ENCODE data around the gene HDLBP. TPM values are rescaled to one million over a fixed set of nuclear protein-coding genes. Genes with fewer than 3 reads are reported as not detected.

The HDLBP gene
- polyA plus RNA-seq, 3 donors, result 50.4 to 73.1 (median 69.9) TPM

DNA sequence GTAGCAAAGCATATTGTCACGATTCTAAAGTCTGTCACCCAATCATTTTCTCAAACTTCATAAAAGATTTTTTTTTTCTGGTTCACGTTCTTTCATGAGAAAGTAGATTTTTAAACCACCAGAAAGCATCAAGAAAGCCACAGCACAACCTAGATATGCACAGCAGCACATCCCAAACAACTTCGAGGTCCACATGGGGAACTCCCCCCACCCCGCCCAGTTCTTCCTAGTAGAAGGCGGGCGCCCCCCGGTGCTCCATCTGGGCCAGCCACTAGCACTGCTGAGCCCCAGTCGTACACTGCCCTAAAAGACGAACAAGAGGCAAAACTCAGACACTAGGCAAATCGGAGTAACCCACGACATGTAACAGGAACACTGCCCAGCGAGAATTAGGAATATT lies 15.5 kb downstream of the HDLBP start:
- Histone ChIP-seq H3K4me3 (replicated peaks in 1 of 3; ENCODE audit: low read depth in 2 of 3, low read length in 3 of 3) (no peak overlapping the region), H4K20me1 (ENCODE audit: insufficient read depth, low read length) (peaks cover 99% of the 10 kb centered on the region), H3K4me2 (replicated peaks; ENCODE audit: extremely low read depth, low read length, poor library complexity, severe bottlenecking) (no peak overlapping the region), H3K36me3 (replicated peaks in 1 of 2; ENCODE audit: control insufficient read depth in 1 of 2, insufficient read depth in 2 of 2, low read length in 2 of 2) (peaks cover 0 to 15% of the 10 kb centered on the region in 2 donors), H3K79me2 (ENCODE audit: insufficient read depth, low read length) (peaks cover 97% of the 10 kb centered on the region), H2AFZ (ENCODE audit: insufficient read depth, low read depth, low read length, poor library complexity, severe bottlenecking) (no peak overlapping the region), H3K27me3 (ENCODE audit: control insufficient read depth in 2 of 2, insufficient read depth in 2 of 2, low read length in 2 of 2) (no peaks in the 10 kb centered on the region), H3K4me1 (ENCODE audit: control insufficient read depth in 1 of 2, insufficient read depth in 2 of 2, low read length in 2 of 2) (no peaks in the 10 kb centered on the region), H3K9me3 (replicated peaks in 1 of 2; ENCODE audit: control insufficient read depth in 1 of 2, insufficient read depth in 1 of 2, low read length in 2 of 2) (no peaks in the 10 kb centered on the region), H3K27ac (ENCODE audit: low read depth in 1 of 2, low read length in 2 of 2) (no peak overlapping the region), H3K9ac (ENCODE audit: insufficient read depth, low read length, poor library complexity, severe bottlenecking) (no peak overlapping the region)
- Mint-ChIP-seq H3K4me3 (no peak overlapping the region), H3K36me3 (peaks cover 11 to 23% of the 10 kb centered on the region in 2 donors), H3K27ac (peak overlapping the region in 2 of 7 donors; percentile 46 to 56), H3K4me1 (peaks cover 19% of the 10 kb centered on the region), H3K9me3 (no peaks in the 10 kb centered on the region), H3K27me3 (ENCODE audit: low read depth in 3 of 3) (no peaks in the 10 kb centered on the region)
- TF ChIP-seq, protein P1, sequence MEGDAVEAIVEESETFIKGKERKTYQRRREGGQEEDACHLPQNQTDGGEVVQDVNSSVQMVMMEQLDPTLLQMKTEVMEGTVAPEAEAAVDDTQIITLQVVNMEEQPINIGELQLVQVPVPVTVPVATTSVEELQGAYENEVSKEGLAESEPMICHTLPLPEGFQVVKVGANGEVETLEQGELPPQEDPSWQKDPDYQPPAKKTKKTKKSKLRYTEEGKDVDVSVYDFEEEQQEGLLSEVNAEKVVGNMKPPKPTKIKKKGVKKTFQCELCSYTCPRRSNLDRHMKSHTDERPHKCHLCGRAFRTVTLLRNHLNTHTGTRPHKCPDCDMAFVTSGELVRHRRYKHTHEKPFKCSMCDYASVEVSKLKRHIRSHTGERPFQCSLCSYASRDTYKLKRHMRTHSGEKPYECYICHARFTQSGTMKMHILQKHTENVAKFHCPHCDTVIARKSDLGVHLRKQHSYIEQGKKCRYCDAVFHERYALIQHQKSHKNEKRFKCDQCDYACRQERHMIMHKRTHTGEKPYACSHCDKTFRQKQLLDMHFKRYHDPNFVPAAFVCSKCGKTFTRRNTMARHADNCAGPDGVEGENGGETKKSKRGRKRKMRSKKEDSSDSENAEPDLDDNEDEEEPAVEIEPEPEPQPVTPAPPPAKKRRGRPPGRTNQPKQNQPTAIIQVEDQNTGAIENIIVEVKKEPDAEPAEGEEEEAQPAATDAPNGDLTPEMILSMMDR (IDR thresholded peaks at IDR 0.05), result no peak
- intact Hi-C loops (cut with micrococcal nuclease), result no loop called here
- DNase-seq, result no peak
- WGBS (ENCODE audit: insufficient coverage), result 84% methylated on average over 2 of the region's 12 CpGs

DNA sequence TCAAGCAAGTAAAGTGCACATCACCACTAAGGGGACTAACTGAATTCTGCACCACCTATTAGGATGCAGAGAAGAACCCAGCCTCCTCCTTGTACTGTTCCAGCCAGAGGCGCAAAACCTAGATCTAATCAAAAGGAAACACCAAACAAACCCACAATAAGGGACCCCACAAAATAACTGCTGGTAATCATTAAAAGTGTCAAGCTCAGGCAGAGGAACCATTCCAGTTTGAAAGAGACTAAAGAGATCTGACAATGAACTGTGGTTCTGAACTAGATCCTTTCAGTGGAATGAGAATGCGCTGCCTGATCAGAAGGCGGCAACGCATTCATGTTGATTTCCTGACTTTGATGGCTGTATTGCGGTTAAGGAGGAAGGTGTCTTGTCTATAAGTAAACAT lies 16.8 kb downstream of the HDLBP start:
- Histone ChIP-seq H3K4me1 (ENCODE audit: control insufficient read depth in 1 of 2, insufficient read depth in 2 of 2, low read length in 2 of 2) (no peaks in the 10 kb centered on the region), H3K9me3 (replicated peaks in 1 of 2; ENCODE audit: control insufficient read depth in 1 of 2, insufficient read depth in 1 of 2, low read length in 2 of 2) (no peaks in the 10 kb centered on the region), H4K20me1 (ENCODE audit: insufficient read depth, low read length) (peaks cover 99% of the 10 kb centered on the region), H3K36me3 (replicated peaks in 1 of 2; ENCODE audit: control insufficient read depth in 1 of 2, insufficient read depth in 2 of 2, low read length in 2 of 2) (peaks cover 0 to 15% of the 10 kb centered on the region in 2 donors), H3K4me3 (replicated peaks in 1 of 3; ENCODE audit: low read depth in 2 of 3, low read length in 3 of 3) (no peak overlapping the region), H3K4me2 (replicated peaks; ENCODE audit: extremely low read depth, low read length, poor library complexity, severe bottlenecking) (no peak overlapping the region), H3K27me3 (ENCODE audit: control insufficient read depth in 2 of 2, insufficient read depth in 2 of 2, low read length in 2 of 2) (no peaks in the 10 kb centered on the region), H3K27ac (ENCODE audit: low read depth in 1 of 2, low read length in 2 of 2) (peak overlapping the region in 1 of 2 donors; percentile 8), H3K79me2 (ENCODE audit: insufficient read depth, low read length) (peaks cover 97% of the 10 kb centered on the region), H2AFZ (ENCODE audit: insufficient read depth, low read depth, low read length, poor library complexity, severe bottlenecking) (no peak overlapping the region), H3K9ac (ENCODE audit: insufficient read depth, low read length, poor library complexity, severe bottlenecking) (no peak overlapping the region)
- peaks cover 15% of the 10 kb centered on the region for H3K4me1 Mint-ChIP-seq
- H3K4me3 Mint-ChIP-seq, result no peak overlapping the region
- intact Hi-C loops (cut with micrococcal nuclease), result no loop called here
- WGBS (ENCODE audit: insufficient coverage), result no CpG with 5 or more reads among the region's 5 CpGs
- H3K27me3 Mint-ChIP-seq (ENCODE audit: low read depth in 3 of 3), result no peaks in the 10 kb centered on the region
- TF ChIP-seq, protein P1 (IDR thresholded peaks at IDR 0.05), result no peak
- no peaks in the 10 kb centered on the region for H3K9me3 Mint-ChIP-seq
- H3K36me3 Mint-ChIP-seq, result peaks cover 11 to 20% of the 10 kb centered on the region in 2 donors
- H3K27ac Mint-ChIP-seq, result peak overlapping the region in 2 of 7 donors; percentile 5 to 64
- DNase-seq, result no peak
